Upper lobe of right lung (tissue), 1 donor: ENCODE results near the gene ARF5. TPM values are rescaled to one million over a fixed set of nuclear protein-coding genes. Genes with fewer than 3 reads are reported as not detected.
A peak's percentile ranks its signal among the peaks of the same experiment; 100 is the strongest.

ENCODE experiments used
- ATAC-seq: fragments of 200-7000 bp; cut with Tn5 transposase; one replicate; pipeline ENCODE4 v1.9.1; 2020; ENCODE audit warnings: mild to moderate bottlenecking, moderate library complexity
- DNase-seq: peaks from one replicate; pipeline ENCODE4 v3.0.0-alpha.2; 2020
- H3K27ac ChIP-seq: fragments of 200-600 bp; one replicate; pipeline ENCODE4 v1.8.0; 2022
- H3K27me3 ChIP-seq: fragments of 200-600 bp; one replicate; pipeline ENCODE4 v1.8.0; 2022; ENCODE audit warnings: mild to moderate bottlenecking
- H3K36me3 ChIP-seq: fragments of 200-600 bp; one replicate; pipeline ENCODE4 v1.8.0; 2022
- H3K4me1 ChIP-seq: fragments of 200-600 bp; one replicate; pipeline ENCODE4 v1.8.0; 2022
- H3K4me3 ChIP-seq: fragments of 200-600 bp; one replicate; pipeline ENCODE4 v1.8.0; 2022; ENCODE audit warnings: mild to moderate bottlenecking
- H3K9me3 ChIP-seq: fragments of 200-600 bp; one replicate; pipeline ENCODE4 v1.8.0; 2022
- intact Hi-C: fragments of 100-400 bp; cut with DNase I; formaldehyde crosslinking; loops from one replicate; pipeline ENCODE4 v1.11.0; 2022
- total RNA-seq: library from RNA; stranded (reverse); fragmentation: NEBNext Ultra II Directional; extraction: Animal tissue kit (Norgen Biotek cat#: 25700); gene quantifications from one replicate; pipeline ENCODE4 v1.2.1, GENCODE V29; 2021
- TF ChIP-seq, protein P1 (sequence below): fragments of 200-600 bp; IDR thresholded peaks from one replicate; pipeline ENCODE4 v1.8.0; 2022; ENCODE audit warnings: antibody characterized with exemption
- donor health status: DM: no; HTN: yes; CAD: no; lungs with severe emphysema.

Gene ARF5
- total RNA-seq, 1 donor from 2014 or later: 92.9 TPM

- DNase-seq: no peak
- Histone ChIP-seq H3K27me3 (peaks cover 6% of the 10 kb centered on the region), H3K27ac (no peak overlapping the region), H3K9me3 (no peaks in the 10 kb centered on the region), H3K36me3 (no peaks in the 10 kb centered on the region), H3K4me3 (no peak overlapping the region), H3K4me1 (no peaks in the 10 kb centered on the region)
- TF ChIP-seq, protein P1, sequence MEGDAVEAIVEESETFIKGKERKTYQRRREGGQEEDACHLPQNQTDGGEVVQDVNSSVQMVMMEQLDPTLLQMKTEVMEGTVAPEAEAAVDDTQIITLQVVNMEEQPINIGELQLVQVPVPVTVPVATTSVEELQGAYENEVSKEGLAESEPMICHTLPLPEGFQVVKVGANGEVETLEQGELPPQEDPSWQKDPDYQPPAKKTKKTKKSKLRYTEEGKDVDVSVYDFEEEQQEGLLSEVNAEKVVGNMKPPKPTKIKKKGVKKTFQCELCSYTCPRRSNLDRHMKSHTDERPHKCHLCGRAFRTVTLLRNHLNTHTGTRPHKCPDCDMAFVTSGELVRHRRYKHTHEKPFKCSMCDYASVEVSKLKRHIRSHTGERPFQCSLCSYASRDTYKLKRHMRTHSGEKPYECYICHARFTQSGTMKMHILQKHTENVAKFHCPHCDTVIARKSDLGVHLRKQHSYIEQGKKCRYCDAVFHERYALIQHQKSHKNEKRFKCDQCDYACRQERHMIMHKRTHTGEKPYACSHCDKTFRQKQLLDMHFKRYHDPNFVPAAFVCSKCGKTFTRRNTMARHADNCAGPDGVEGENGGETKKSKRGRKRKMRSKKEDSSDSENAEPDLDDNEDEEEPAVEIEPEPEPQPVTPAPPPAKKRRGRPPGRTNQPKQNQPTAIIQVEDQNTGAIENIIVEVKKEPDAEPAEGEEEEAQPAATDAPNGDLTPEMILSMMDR: peak; percentile 46
- intact Hi-C loops: no loop called here
- ATAC-seq: peak; percentile 84
These were observed 41.1 kb downstream of the ARF5 start for GRCh38 chr7:127629268-127629854.

DNA sequence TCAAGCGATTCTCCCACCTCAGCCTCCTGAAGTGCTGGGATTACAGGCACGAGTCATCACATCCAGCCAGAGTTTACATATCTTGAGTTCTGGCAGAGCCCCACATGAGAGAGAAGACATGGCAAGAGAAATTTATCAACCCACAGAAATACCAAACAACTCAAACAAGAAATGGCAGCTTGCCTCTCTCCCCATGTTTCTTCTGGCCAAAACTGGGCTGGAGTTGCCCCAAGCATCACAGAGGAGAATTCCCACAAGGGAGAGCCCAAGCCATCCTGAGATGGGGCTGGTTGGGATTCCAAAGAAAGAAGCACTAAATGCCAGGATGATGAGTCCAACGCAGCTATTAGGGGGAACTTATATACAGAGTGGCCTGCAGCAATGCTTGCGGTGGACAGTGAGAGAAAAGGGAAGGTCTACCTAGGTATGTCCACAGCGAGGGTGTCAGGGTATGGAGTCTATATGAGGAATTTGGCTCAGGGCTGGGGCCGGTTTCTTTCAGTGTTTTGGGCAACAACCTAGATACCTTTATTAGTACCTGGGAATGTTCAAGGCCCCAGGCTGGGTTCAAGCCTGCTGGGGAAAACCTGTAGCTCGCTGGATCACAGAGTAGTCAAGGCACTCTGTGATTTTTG lies 44.2 kb downstream of the ARF5 start:
- Histone ChIP-seq H3K4me1 (no peaks in the 10 kb centered on the region), H3K27ac (no peak overlapping the region), H3K4me3 (no peak overlapping the region), H3K9me3 (no peaks in the 10 kb centered on the region), H3K27me3 (peaks cover 6% of the 10 kb centered on the region), H3K36me3 (no peaks in the 10 kb centered on the region)
- ATAC-seq (no peak), DNase-seq (no peak)
- TF ChIP-seq, protein P1: no peak
- intact Hi-C loops: no loop called here

DNA sequence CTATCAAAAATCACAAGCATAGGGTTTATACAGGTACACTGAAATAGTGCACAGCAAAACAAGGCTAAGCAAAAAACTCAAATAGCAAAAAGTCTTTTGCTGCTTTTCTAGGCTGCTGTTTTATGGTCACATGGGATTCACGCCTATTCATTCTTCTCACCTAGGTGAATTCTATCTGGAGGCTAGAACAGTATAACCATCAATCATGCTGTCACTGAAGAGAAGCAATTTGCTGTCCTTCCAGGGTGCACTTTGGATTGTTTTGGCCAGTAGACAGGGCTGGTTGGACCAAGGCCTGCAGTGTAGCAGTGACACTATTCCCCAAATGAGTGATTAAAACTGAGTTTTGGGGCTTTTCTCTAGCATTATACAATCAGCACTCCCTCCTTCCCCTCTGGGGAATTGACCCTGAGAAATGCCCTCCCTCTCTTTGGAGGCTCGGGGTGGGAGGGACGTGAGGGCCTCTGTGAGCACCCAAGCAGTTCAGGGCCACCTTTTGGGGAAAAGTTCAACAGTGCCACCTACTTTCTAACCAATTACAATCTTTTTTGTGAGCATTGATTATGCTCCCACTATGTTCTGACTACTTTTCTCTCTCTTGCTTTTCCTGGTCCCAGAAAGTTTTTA lies 47.6 kb downstream of the ARF5 start:
- Histone ChIP-seq H3K4me3 (no peak overlapping the region), H3K27me3 (peaks cover 6% of the 10 kb centered on the region), H3K9me3 (no peaks in the 10 kb centered on the region), H3K27ac (no peak overlapping the region), H3K4me1 (no peaks in the 10 kb centered on the region), H3K36me3 (no peaks in the 10 kb centered on the region)
- TF ChIP-seq, protein P1: no peak
- intact Hi-C loops: no loop called here
- no peak for ATAC-seq
- no peak for DNase-seq

- Histone ChIP-seq H3K27me3 (no peaks in the 10 kb centered on the region), H3K9me3 (no peaks in the 10 kb centered on the region), H3K4me1 (no peaks in the 10 kb centered on the region), H3K36me3 (no peaks in the 10 kb centered on the region), H3K4me3 (no peak overlapping the region), H3K27ac (no peak overlapping the region)
- no peak for ATAC-seq
- TF ChIP-seq, protein P1: no peak
- DNase-seq: no peak
- intact Hi-C loops: no loop called here
These were observed 50.0 kb downstream of the ARF5 start for GRCh38 chr7:127638197-127638596.

Other genes starting within 250 kb of the ARF5 start
- 34.9 TPM for gene ZNF800, start 195.7 kb upstream of the ARF5 start, total RNA-seq
- gene GCC1, start 2.8 kb upstream of the ARF5 start, total RNA-seq: 18.1 TPM
- 0.78 TPM for gene FSCN3, start 5.3 kb downstream of the ARF5 start, total RNA-seq
- not detected for gene PAX4, start 29.7 kb downstream of the ARF5 start, total RNA-seq
- gene SND1, start 63.8 kb downstream of the ARF5 start, total RNA-seq: 150 TPM